ENCODE measurements around the gene CSTPP1.
"Not testable (repeated sequence)": the region's sequence is repeated elsewhere in the genome, so short reads cannot be mapped to it uniquely, and the experiment has no call there.

CSTPP1 gene

DNA sequence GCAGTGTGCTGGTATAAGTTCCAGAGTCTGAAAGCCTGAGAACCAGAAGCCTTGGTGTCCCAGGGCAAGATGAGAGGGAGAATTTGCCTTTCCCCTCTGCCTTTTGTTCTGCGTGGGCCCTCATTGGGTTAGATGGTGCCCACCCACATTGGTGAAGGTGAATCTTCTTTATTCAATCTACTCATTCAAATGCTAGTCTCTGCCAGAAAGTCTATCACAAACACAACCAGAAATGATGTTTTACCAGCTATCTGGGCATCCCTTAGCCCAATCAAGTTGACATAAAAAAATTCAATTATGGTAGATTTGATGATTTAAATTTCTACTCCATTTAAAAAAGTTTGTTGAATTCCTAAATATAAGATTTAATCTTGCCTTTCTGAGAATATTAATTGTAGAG, 22.2 kb downstream of the CSTPP1 start:
- no peak for DNase-seq

DNA sequence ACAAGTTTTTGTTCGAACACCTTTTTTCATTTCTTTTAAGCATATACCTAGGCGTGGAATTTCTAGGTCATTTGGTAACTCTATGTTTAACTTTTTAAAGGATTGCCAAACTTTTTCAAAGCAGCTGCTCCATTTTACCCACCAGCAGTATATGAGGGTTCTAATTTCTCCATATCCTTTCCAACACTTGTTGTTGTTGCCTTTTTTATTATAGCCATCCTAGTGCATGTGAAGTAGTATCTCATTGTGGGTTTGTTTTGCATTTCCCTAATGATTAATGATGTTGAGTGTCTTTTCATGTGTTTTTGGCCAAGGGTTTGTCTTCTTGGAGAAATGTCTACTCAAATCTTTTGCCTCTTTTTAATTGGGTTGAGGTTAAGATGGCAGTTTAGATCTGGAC, 24.5 kb downstream of the CSTPP1 start:
- no peak for DNase-seq

DNA sequence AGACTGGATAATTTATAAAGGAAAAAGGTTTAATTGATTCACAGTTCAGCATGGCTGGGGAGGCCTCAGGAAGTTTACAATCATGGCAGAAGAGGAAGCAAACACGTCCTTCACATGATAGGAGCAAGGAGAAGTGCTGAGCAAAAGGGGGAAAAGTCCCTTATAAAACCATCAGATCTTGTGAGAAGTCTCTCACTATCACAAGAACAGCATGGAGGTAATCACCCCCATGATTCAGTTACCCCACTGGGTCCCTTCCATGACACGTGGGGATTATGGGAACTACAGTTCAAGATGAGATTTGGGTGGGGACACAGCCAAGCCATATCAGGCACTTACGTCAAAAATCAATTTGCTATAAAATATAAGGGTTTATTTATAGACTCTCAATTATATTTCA, 25.3 kb downstream of the CSTPP1 start:
- not testable (repeated sequence) for DNase-seq

DNA sequence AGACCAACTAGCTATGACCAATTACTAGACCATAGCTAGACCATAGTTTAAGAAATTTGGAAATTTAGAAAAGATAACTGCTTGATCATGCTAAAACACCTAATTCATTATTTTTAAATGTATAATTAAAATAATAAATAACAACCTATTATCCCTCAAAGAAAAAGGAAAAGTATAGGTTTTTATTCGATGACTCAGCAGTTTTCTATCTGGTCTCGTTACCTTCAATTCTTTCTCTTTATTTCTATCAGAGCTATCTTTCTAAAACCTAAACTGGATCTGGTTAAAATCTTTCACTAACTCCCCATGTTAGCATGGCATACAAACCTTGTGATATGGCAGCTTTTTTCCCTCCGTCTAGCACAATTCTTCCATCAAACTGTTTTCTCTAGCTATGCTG, 27.3 kb downstream of the CSTPP1 start:
- DNase-seq, result no peak

DNA sequence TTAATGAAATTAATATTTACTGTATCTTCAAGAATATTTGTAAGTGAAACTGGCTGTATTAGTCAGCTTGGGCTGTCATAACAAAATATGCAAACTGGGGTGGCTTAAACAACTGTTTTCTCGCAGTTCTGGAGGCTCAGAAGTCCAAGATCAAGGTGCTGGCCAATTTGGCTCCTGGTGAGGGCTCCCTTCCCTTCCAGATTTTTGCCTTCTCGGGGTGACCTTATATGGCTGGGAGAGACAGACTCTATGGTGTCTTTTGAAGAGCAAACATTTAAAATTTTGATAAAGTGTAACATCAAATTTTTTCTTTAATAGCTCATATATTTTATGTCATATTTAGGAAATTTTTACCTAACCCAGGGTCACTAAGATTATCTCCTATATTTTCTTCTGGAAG, 30.2 kb downstream of the CSTPP1 start:
- no peak for DNase-seq

DNA sequence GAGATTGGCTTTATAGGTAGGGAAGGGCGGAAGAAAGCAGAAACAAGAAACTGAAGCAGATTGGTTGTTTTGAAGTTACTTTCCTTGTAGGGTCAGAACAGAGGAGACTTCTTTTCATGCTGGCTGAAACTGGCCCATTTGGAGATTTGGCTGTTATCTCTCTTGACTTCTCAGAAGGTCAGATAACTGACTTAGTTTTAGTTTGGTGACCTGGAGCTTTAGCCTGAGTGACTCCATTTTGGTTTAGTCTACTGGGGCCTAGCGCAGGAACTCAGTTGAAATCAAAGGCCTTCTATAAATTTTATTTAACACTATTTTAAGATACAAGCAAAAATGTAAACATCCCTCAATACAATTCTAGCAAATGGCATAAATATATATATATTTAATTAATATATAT, 31.4 kb downstream of the CSTPP1 start:
- DNase-seq, result no peak

DNA sequence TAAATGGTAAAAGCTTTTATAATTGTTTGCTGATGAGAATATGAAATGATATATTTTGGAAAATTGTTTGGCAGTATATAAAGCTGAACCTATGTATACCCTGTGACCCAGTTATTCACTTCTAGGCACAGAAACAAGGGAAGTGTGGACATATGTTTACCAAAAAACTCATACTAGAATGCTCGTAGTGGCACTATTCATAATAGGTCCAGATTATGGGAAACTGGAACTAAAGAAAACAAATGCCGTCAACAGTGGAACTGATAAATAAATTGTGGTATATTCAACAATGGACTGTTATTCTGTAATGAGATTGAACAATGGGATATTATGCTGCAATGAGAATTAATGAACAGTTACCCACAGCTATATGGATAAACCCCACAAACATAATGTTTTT, 32.8 kb downstream of the CSTPP1 start:
- no peak for DNase-seq

DNA sequence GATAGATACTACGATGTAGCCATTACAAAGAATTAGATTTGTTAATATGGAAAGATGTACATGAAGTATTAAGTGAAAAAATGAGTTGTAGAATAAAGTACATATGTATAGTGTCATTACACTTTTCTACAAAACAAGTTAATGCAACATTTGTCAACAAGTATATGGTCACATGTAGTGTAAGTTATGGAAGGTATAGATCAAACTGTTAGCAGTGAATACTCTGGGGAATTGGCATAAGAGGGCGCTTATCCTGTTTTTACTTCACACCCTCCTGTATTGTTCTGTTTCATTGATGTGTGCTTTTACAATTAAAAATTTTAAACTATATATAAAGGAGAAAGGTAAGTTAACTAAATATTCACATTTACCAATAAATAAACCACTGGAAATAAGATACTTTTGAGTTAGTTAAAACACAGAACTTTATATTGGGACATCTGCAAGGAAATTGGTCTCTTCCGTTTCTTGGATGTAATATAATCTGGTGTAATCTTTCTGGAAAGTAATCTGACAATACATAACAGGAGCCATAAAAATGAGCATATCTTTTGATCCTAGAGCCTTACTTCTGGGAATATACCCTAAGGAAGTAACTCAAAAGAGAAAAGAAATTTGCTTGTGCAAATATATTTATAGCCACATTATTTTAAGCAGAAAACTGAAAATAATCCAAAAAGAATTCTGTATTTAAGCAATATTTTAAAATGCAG, 34.5 kb downstream of the CSTPP1 start:
- DNase-seq, result no peak

DNA sequence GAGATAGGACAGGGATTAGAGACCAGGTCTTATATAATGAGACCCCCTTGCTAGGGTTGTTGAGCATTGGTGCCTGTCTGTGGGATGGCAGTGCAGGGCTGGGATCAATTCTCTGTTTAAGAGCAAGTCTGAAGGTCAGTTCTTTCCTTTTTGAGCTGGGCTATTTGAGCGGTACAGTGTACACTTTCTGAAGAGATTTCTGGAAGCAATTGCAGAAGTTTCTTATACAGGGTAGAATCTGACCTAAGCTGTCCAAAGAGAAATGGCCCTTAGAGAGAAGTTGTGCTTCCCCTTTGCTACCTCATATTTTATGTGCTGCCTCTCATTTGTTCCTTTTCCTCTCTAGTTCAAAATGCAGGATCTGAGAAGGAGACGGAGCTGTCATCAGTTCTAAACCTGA, 35.8 kb downstream of the CSTPP1 start:
- no peak for DNase-seq

DNA sequence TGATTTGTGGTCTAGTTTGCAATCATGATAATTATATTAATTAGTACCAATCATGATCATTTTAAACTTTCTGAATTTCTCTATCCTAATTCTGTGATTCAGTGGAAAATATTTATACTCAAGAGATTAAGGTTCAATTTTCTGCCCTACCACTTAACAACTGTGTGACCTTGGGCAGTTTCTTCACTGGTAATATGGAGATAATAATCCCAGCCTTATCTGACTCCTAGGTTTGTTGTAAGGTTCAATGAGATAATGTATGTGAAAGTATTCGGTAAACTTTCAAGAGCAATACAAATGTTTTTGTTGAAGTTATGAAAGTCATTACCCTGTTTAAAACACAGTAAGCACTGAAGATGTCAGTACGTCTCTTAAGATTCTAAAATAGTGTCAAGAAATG, 36.3 kb downstream of the CSTPP1 start:
- DNase-seq, result no peak

DNA sequence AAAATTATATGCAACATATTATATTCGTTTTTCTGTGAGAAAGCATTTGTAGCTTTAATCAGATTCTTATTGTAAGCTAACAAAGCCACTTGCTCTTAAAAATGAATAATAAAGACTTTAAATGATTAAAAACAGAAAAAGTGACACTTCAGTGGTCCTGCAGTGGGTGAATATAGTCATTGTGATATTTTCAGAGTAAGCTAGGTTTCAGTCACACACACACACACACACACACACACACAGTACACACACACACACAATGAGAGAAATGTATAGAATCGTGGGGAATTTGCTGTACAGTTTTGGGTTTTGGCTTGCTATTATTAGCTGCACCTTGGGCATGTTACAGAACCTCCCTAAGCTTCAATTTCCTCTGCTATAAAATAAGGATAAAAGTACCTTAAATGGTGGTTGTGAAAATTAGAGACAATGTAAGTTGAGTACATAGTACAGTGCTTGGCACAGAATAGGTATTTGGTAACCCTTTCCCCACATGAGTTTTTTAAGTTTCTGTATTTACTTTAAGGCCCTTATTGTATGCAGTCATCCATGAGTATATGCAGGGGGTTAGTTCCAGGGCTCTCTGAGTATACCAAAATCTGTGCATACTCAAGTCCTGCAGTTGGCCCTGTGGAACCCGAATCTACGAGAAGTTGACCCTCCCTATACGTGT, 39.8 kb downstream of the CSTPP1 start:
- no peak for DNase-seq

DNA sequence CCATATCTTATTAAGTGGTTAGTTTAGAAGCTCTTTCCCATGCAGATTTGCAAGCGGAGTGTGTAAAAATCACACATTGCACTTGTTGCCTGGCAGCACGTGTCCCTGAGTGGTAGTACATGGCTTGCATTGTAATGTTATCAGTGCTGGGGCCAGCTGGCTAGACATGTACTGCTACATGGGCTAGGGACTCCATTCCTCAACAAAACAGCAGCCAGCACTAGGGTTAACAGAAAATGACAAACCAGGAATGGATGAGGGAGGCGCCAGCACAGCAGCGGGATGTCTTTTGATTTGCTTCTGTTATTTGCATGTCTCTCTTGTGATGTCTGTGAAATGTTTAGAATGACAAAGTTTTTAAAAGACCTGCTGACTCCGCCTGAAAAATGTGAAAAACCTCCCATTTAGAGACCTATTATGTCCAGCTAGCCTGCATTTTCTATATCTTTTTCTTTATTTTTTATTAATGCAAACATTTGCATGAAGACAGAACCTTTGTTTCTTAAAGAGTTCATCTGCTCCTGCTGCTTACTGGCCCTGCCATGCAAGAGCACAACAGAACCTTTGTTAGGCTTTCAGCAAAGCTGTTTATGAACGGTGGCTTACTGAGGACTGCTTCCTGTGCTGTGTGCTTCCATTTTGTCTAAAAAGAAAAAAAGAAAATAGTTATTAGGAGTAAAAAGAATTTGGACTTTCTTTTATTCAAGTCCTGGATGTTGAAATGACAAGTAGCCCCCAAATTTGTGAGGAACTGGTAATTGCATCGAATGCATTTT, 40.7 kb downstream of the CSTPP1 start:
- DNase-seq, result no peak

DNA sequence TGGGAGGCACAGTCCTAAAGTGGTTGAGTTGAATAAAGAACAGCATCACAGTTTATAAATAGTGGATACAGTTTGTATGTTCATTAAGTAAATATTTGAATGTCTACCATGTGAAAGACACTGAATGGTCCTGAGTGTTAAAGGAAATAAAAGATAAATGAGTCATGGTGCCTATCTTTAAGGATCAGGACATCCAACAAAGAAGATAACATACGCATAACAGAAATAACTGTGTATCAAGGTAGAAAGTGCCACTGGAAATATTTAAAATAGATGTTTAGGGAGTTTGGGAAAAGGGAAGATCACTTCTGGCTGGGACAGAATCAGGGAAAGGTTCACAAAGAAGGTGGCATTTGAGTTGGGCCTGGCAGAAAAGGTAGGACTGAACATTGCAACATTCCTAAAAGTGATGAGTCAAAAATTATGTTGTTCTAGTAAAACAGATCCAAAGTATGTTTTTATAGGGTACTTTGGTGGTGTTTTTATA, 41.5 kb downstream of the CSTPP1 start:
- DNase-seq, result no peak

DNA sequence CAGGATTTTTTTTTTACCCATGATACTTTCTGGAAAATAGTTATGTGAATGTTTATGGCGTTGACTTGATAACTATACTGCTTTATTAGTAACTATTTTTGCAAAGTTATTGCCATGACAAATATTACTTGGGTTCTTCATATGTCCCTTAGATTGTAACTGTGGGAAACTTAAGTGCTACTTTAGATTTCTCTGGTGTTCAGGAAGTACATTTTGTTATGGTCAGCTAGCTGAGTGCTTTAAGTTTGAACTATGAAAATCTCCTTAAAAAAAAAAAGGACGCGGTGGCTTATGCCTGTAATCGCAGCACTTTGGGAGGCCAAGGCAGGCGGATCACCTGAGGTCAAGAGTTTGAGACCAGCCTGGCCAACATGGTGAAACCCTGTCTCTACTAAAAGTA, 42.8 kb downstream of the CSTPP1 start:
- no peak for DNase-seq

DNA sequence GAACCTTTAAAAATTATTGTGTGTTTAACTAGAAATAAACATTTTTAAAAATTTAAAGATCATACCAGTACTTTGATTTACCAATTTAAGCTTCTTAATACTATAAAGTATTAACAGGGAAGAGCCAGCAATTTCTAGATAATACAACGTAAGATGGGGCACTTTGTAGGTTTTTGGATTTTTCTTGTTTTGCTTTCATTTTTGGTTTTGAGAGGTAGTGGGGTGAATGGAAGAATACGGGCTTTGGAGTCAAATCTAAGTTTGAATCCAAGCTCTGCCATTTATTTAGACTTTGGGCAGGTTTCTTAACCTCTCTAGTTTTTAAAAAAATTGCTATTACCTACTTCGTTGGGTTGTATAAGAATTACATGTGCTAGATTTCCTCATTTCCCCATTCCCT, 44.9 kb downstream of the CSTPP1 start:
- no peak for DNase-seq

DNA sequence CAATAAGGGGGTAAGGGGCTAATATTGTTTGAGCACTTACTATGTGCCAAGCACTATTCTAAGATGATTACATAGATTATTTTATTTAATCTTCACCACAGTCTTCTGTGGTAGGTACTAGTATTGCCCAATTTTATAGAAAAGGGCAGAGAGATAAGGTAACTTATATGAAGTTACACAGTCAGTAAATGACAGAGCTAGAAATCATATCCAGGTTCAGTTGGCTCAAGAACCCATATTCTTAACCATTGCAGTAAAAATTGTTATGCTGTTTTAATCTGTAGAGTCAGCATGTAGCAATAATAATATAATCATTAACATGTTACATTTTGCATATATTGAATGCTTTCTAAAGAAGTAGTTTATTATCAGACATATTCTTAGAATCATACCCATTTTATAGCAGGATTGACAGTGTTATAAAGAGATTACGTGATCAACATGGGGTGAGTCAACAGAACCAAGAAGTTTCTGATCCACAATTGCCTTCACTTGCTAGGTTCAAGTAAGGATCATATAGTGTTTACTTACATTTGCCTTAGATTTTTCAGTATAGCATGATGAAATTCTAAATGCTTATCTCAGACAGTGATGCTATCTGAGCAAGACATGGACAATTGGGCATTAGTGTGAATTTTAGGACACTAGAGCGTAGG, 46.4 kb downstream of the CSTPP1 start:
- no peak for DNase-seq

DNA sequence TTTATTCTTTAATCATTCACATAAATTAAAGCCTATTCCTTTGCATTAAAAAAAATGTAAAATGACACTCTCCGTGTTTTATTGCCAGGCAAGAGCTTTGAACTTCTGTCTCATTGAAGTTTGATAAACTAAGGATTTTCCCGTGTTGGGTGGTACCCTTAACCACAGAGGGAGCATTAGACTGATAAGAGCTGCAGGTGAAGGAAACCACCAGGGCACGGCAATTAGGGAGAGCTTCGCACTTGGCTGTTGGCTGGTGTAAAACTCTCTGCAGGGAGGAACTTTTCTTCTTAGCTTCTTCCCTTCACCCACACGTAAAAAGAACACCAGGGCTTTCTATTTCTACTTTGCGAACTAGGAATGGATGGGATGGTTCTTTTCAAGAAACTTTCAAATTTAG, 47.0 kb downstream of the CSTPP1 start:
- DNase-seq, result no peak

DNA sequence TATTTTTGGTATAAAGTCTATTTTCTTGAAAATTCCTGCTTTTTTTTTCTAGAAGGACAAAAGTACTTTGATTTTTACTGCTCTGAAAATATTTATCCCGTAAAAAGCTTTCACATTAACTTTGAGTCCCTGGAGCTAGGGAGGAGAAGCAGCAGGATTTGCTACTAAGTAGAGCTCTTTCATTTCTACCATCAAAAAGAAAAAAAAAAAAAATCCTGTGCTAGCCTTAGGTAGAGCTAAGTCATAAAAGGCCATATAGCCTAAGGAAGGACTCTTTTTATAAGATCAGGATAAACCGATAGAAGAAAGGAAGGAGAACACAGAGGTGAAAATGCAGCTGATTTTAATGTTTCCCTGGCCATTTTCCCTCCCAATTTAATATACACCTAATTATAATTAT, 48.0 kb downstream of the CSTPP1 start:
- no peak for DNase-seq

DNA sequence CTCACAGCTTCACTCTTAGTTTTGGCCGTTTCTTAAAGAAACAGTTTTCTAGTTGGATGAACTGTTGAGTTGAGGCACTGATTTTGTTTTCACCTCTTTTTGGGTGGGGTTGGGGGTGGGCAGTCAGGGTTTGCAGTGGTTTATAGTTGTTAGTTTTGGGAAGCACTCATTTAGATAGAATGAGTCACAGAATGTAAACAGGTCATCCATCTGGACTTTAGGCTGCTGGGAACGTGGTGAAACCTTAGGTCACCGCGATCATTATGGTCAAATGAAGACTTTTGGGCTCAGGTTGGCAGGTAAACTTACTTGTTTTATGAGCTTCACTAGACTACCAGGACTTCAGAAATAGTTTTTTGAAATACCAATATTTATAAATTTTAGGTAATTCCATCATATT, 48.4 kb downstream of the CSTPP1 start:
- DNase-seq, result no peak

DNA sequence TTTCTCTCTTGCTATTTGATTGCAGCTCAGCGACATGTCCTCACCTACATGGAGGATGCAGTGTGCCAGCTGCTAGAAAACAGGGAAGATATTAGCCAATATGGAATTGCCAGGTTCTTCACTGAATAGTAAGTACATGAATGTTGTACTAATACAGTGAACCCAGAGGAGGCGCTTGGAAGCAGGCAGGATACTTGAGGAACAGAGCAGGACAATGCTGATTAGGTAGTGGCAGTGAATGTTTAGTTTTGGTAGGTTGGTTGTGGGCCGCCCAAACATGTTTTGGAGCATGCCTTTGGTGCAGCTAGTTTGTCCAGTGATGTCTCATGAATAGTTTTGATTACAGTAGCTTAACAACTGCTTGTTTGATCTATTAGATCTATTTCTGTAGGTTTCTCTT, 50.6 kb downstream of the CSTPP1 start:
- DNase-seq, result no peak

DNA sequence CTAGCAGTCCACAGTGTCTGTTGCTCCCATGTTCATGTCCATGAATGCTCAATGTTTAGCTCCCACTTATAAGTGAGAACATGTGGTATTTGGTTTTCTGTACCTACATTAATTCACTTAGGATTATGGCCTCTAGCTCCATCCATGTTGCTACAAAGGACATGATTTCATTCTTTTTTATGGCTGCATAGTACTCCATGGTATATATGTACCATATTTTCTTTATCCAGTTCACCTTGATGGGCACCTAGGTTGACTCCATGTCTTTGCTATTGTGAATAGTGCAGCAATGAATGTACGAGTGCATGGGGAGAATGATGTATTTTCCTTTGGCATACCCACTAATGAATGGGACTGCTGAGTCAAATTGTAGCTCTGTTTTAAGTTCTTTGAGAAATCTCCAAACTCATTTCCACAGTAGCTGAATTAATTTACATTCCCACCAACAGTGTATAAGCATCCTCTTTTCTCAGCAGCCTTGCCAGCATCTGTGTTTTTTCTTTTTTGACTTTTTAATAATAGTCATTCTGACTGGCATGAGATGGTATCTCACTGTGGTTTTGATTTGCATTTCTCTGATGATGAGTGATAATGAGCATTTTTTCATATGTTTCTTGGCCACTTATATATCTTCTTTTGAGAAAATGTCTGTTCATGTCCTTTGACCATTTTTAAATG, 53.4 kb downstream of the CSTPP1 start:
- DNase-seq, result not testable (repeated sequence)

DNA sequence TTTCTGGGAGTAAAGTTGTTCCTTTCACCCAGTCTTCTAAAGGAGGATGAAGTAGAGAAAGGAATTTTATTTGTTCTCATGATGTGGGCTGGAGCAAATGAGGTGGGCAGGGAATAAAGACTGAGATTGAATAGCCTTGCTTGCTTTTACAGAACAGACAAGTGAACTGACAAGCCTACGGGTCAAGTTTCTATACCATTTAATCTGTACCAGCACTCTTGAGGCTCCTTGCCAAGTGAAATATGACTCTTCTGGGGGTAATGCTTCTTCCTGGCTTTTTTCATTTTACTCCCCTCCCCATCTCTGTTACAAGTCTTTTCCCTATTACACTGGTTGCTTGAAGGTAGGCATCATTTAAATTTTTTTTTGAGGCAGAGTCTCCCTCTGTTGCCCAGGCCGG, 54.8 kb downstream of the CSTPP1 start:
- DNase-seq, result no peak

DNA sequence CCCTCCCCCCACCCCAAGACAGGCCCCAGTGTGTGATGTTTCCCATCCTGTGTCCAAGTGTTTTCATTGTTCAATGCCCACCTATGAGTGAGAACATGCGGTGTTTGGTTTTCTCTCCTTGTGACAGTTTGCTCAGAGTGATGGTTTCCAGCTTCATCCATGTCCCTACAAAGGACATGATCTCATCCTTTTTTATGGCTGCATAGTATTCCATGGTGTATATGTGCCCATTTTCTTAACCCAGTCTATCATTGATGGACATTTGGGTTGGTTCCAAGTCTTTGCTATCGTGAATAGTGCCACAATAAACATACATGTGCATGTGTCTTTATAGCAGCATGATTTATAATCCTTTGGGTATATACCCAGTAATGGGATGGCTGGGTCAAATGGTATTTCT, 55.8 kb downstream of the CSTPP1 start:
- not testable (repeated sequence) for DNase-seq

Measured in cerebellar nuclear complex (tissue), 1 donor.